Fibroblast of lung (primary cell): Measurements from ENCODE around the gene FOLR2. TPM values are rescaled to one million over a fixed set of nuclear protein-coding genes. Genes with fewer than 3 reads are reported as not detected.
A peak's percentile ranks its signal among the peaks of the same experiment; 100 is the strongest.

Experiments
- DNase-seq, 2 donors: peaks; one replicate each; pipeline versions ENCODE4 v3.0.0 to v3.0.0-alpha.2; 2010; ENCODE audit warnings: low read depth in 2 of 2
- H2AFZ ChIP-seq: 2 replicates; pipeline ENCODE4 v1.5.1; 2012; ENCODE audit warnings: low read length, control low read depth, inconsistent platforms
- H3K27ac ChIP-seq: 2 replicates; pipeline ENCODE4 v1.5.1; 2011; ENCODE audit warnings: low read length, control low read depth; ENCODE audit not compliant: insufficient read depth
- H3K27me3 ChIP-seq: 2 replicates; pipeline ENCODE4 v1.5.1; 2011; ENCODE audit warnings: mild to moderate bottlenecking, low read length; ENCODE audit not compliant: control insufficient read depth, insufficient read depth
- H3K36me3 ChIP-seq: 2 replicates; pipeline ENCODE4 v1.5.1; 2011; ENCODE audit warnings: low read length; ENCODE audit not compliant: control insufficient read depth, insufficient read depth
- H3K4me1 ChIP-seq: 2 replicates; pipeline ENCODE4 v1.5.1; 2011; ENCODE audit warnings: low read length; ENCODE audit not compliant: control insufficient read depth, insufficient read depth; ENCODE audit errors: extremely low read depth
- H3K4me2 ChIP-seq: 2 replicates; pipeline ENCODE4 v1.5.1; 2011; ENCODE audit warnings: low read length, control low read depth; ENCODE audit not compliant: insufficient read depth; ENCODE audit errors: extremely low read depth
- H3K4me3 ChIP-seq, 4 experiments: fragments of 200-600 bp in 1 of 4; sonication (generic) in 1 of 4; replicated peaks in 1 of 4; 2 replicates each; pipeline ENCODE4 v1.5.1; 2011 to 2016; ENCODE audit warnings: low read length in 4 of 4, low read depth in 3 of 4, mild to moderate bottlenecking in 3 of 4, control low read depth in 2 of 4, inconsistent platforms in 1 of 4, mixed read lengths in 1 of 4; ENCODE audit not compliant: insufficient read depth in 1 of 4; ENCODE audit errors: control extremely low read depth in 1 of 4
- H3K79me2 ChIP-seq: 2 replicates; pipeline ENCODE4 v1.5.1; 2012; ENCODE audit warnings: mild to moderate bottlenecking, low read length, inconsistent platforms; ENCODE audit not compliant: control insufficient read depth, insufficient read depth
- H3K9ac ChIP-seq: 2 replicates; pipeline ENCODE4 v1.5.1; 2011; ENCODE audit warnings: mild to moderate bottlenecking, low read length, control low read depth; ENCODE audit not compliant: insufficient read depth
- H3K9me3 ChIP-seq: 2 replicates; pipeline ENCODE4 v1.5.1; 2012; ENCODE audit warnings: low read depth, low read length; ENCODE audit not compliant: control insufficient read depth, insufficient read depth
- H4K20me1 ChIP-seq: 2 replicates; pipeline ENCODE4 v1.5.1; 2011; ENCODE audit warnings: low read length; ENCODE audit not compliant: control insufficient read depth, insufficient read depth; ENCODE audit errors: extremely low read depth
- CTCF ChIP-seq, 2 donors: IDR thresholded peaks in 1 of 2; conservative IDR thresholded peaks in 1 of 2; 1 replicate in 1 of 2; 2 replicates in 1 of 2; pipeline ENCODE4 v1.5.1; 2011 to 2012; ENCODE audit warnings: low read length in 2 of 2, control low read depth in 1 of 2, inconsistent platforms in 1 of 2, low read depth in 1 of 2, mild to moderate bottlenecking in 1 of 2
- EZH2 ChIP-seq: IDR thresholded peaks from 2 replicates; pipeline ENCODE4 v1.5.1; 2012; ENCODE audit warnings: low read length, control low read depth, mild to moderate bottlenecking; ENCODE audit errors: missing control alignments
- polyA plus RNA-seq, 2 donors: library from polyadenylated mRNA; depleted of rRNA in 1 of 2; stranded (reverse) in 1 of 2; unstranded in 1 of 2; fragments of >200 nt; gene quantifications; 2 replicates each; pipeline ENCODE4 v1.2.1, GENCODE V29; 2011 to 2012; ENCODE audit warnings: missing spikeins in 1 of 2
- total RNA-seq: library from RNA; depleted of rRNA; stranded (reverse); fragments of >200 nt; gene quantifications from 2 replicates; pipeline ENCODE4 v1.2.1, GENCODE V29; 2014

The FOLR2 gene
- total and polyA plus RNA-seq, 2 donors (not counting 1 experiment from before 2014, with no cell fraction given) = not detected

GRCh38 chr11:72225411-72225951 is 8.9 kb downstream of the FOLR2 start:
- H2AFZ ChIP-seq = no peak overlapping the region
- H3K4me1 ChIP-seq = peaks cover 10% of the 10 kb centered on the region
- no peak for TF ChIP-seq EZH2
- no peak for TF ChIP-seq CTCF (conservative IDR thresholded peaks at IDR 0.05 in 1 of 2, IDR thresholded peaks at IDR 0.05 in 1 of 2; ENCODE audit: low read depth in 1 of 2, low read length in 2 of 2)
- no peaks in the 10 kb centered on the region for H3K27me3 ChIP-seq
- DNase-seq = no peak
- peak overlapping the region; percentile 100 for H3K4me2 ChIP-seq
- H3K27ac ChIP-seq = peak overlapping the region; percentile 43
- H4K20me1 ChIP-seq = peaks cover 2% of the 10 kb centered on the region
- H3K9ac ChIP-seq = peak overlapping the region; percentile 67
- no peaks in the 10 kb centered on the region for H3K9me3 ChIP-seq
- H3K4me3 ChIP-seq = peak overlapping the region; percentile 79 to 96 (median 86)
- H3K36me3 ChIP-seq = peaks cover 27% of the 10 kb centered on the region
- H3K79me2 ChIP-seq = peaks cover 31% of the 10 kb centered on the region

GRCh38 chr11:72226701-72227100 is 10.1 kb downstream of the FOLR2 start:
- Histone ChIP-seq H3K4me1 (peaks cover 10% of the 10 kb centered on the region), H3K9ac (no peak overlapping the region), H3K27ac (no peak overlapping the region), H4K20me1 (peaks cover 2% of the 10 kb centered on the region), H3K4me3 (peak overlapping the region in 1 of 4 experiments; percentile 20), H3K79me2 (peaks cover 31% of the 10 kb centered on the region), H3K4me2 (no peak overlapping the region), H3K27me3 (no peaks in the 10 kb centered on the region), H2AFZ (no peak overlapping the region), H3K36me3 (peaks cover 35% of the 10 kb centered on the region), H3K9me3 (no peaks in the 10 kb centered on the region)
- TF ChIP-seq CTCF (conservative IDR thresholded peaks at IDR 0.05 in 1 of 2, IDR thresholded peaks at IDR 0.05 in 1 of 2; ENCODE audit: low read depth in 1 of 2, low read length in 2 of 2) (no peak), EZH2 (no peak)
- no peak for DNase-seq

GRCh38 chr11:72227316-72228228 is 11.0 kb downstream of the FOLR2 start:
- peaks cover 2% of the 10 kb centered on the region for H4K20me1 ChIP-seq
- no peak overlapping the region for H3K27ac ChIP-seq
- no peak for TF ChIP-seq EZH2
- no peak for TF ChIP-seq CTCF (conservative IDR thresholded peaks at IDR 0.05 in 1 of 2, IDR thresholded peaks at IDR 0.05 in 1 of 2; ENCODE audit: low read depth in 1 of 2, low read length in 2 of 2)
- H3K9me3 ChIP-seq = no peaks in the 10 kb centered on the region
- H3K27me3 ChIP-seq = no peaks in the 10 kb centered on the region
- H3K79me2 ChIP-seq = peaks cover 31% of the 10 kb centered on the region
- H2AFZ ChIP-seq = no peak overlapping the region
- H3K4me1 ChIP-seq = peaks cover 8% of the 10 kb centered on the region
- no peak overlapping the region for H3K9ac ChIP-seq
- peaks cover 43% of the 10 kb centered on the region for H3K36me3 ChIP-seq
- H3K4me3 ChIP-seq = no peak overlapping the region
- H3K4me2 ChIP-seq = no peak overlapping the region
- DNase-seq = peak; percentile 50 to 75
